Fibroblast of lung (primary cell): ENCODE data around the gene PROM2. TPM values are rescaled to one million over a fixed set of nuclear protein-coding genes. Genes with fewer than 3 reads are reported as not detected.

ENCODE experiments used
- DNase-seq, 2 donors: peaks; one replicate each; pipeline versions ENCODE4 v3.0.0 to v3.0.0-alpha.2; 2010; ENCODE audit warnings: low read depth in 2 of 2
- H2AFZ ChIP-seq: 2 replicates; pipeline ENCODE4 v1.5.1; 2012; ENCODE audit warnings: low read length, control low read depth, inconsistent platforms
- H3K27ac ChIP-seq: 2 replicates; pipeline ENCODE4 v1.5.1; 2011; ENCODE audit warnings: low read length, control low read depth; ENCODE audit not compliant: insufficient read depth
- H3K27me3 ChIP-seq: 2 replicates; pipeline ENCODE4 v1.5.1; 2011; ENCODE audit warnings: mild to moderate bottlenecking, low read length; ENCODE audit not compliant: control insufficient read depth, insufficient read depth
- H3K36me3 ChIP-seq: 2 replicates; pipeline ENCODE4 v1.5.1; 2011; ENCODE audit warnings: low read length; ENCODE audit not compliant: control insufficient read depth, insufficient read depth
- H3K4me1 ChIP-seq: 2 replicates; pipeline ENCODE4 v1.5.1; 2011; ENCODE audit warnings: low read length; ENCODE audit not compliant: control insufficient read depth, insufficient read depth; ENCODE audit errors: extremely low read depth
- H3K4me2 ChIP-seq: 2 replicates; pipeline ENCODE4 v1.5.1; 2011; ENCODE audit warnings: low read length, control low read depth; ENCODE audit not compliant: insufficient read depth; ENCODE audit errors: extremely low read depth
- H3K4me3 ChIP-seq, 4 experiments: fragments of 200-600 bp in 1 of 4; sonication (generic) in 1 of 4; replicated peaks in 1 of 4; 2 replicates each; pipeline ENCODE4 v1.5.1; 2011 to 2016; ENCODE audit warnings: low read length in 4 of 4, low read depth in 3 of 4, mild to moderate bottlenecking in 3 of 4, control low read depth in 2 of 4, inconsistent platforms in 1 of 4, mixed read lengths in 1 of 4; ENCODE audit not compliant: insufficient read depth in 1 of 4; ENCODE audit errors: control extremely low read depth in 1 of 4
- H3K79me2 ChIP-seq: 2 replicates; pipeline ENCODE4 v1.5.1; 2012; ENCODE audit warnings: mild to moderate bottlenecking, low read length, inconsistent platforms; ENCODE audit not compliant: control insufficient read depth, insufficient read depth
- H3K9ac ChIP-seq: 2 replicates; pipeline ENCODE4 v1.5.1; 2011; ENCODE audit warnings: mild to moderate bottlenecking, low read length, control low read depth; ENCODE audit not compliant: insufficient read depth
- H3K9me3 ChIP-seq: 2 replicates; pipeline ENCODE4 v1.5.1; 2012; ENCODE audit warnings: low read depth, low read length; ENCODE audit not compliant: control insufficient read depth, insufficient read depth
- H4K20me1 ChIP-seq: 2 replicates; pipeline ENCODE4 v1.5.1; 2011; ENCODE audit warnings: low read length; ENCODE audit not compliant: control insufficient read depth, insufficient read depth; ENCODE audit errors: extremely low read depth
- EZH2 ChIP-seq: IDR thresholded peaks from 2 replicates; pipeline ENCODE4 v1.5.1; 2012; ENCODE audit warnings: low read length, control low read depth, mild to moderate bottlenecking; ENCODE audit errors: missing control alignments
- polyA plus RNA-seq, 2 donors: library from polyadenylated mRNA; depleted of rRNA in 1 of 2; stranded (reverse) in 1 of 2; unstranded in 1 of 2; fragments of >200 nt; gene quantifications; 2 replicates each; pipeline ENCODE4 v1.2.1, GENCODE V29; 2011 to 2012; ENCODE audit warnings: missing spikeins in 1 of 2
- total RNA-seq: library from RNA; depleted of rRNA; stranded (reverse); fragments of >200 nt; gene quantifications from 2 replicates; pipeline ENCODE4 v1.2.1, GENCODE V29; 2014
- TF ChIP-seq, protein P1 (sequence below), 2 donors: IDR thresholded peaks in 1 of 2; conservative IDR thresholded peaks in 1 of 2; 1 replicate in 1 of 2; 2 replicates in 1 of 2; pipeline ENCODE4 v1.5.1; 2011 to 2012; ENCODE audit warnings: low read length in 2 of 2, control low read depth in 1 of 2, inconsistent platforms in 1 of 2, low read depth in 1 of 2, mild to moderate bottlenecking in 1 of 2

The PROM2 gene
- total and polyA plus RNA-seq, 2 donors (not counting 1 experiment from before 2014, with no cell fraction given) = 0.05 to 0.33 TPM

DNA sequence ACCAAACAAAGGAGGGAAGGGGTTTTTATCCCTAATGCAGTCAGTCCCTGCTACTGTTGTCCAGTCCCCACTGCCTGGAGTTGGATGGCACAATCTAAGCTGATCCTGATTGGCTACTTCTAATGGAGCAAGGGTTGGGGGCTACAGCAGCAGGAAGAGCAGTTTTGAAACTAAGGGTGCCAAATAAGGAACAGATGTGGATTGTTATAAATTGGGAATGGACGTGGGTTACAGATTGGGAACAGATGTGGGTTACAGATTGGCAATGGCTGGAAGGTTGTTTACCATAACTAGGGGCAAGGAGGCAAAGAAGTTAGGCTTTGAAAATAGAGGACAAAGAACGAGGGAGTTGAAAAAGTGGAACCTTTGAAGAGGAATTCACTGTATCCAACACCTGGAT lies 16.0 kb upstream of the PROM2 start:
- H3K9me3 ChIP-seq = no peaks in the 10 kb centered on the region
- H3K9ac ChIP-seq = no peak overlapping the region

GRCh38 chr2:95260028-95261023 lies 13.9 kb upstream of the PROM2 start:
- DNase-seq = peak in 1 of 2 donors; percentile 63

More for the DNA sequence above, 16.0 kb upstream of the PROM2 start:
- Histone ChIP-seq H3K36me3 (no peaks in the 10 kb centered on the region), H3K4me2 (no peak overlapping the region), H2AFZ (no peak overlapping the region), H3K27ac (no peak overlapping the region), H3K4me1 (no peaks in the 10 kb centered on the region), H3K4me3 (no peak overlapping the region), H3K27me3 (no peaks in the 10 kb centered on the region), H3K79me2 (no peaks in the 10 kb centered on the region), H4K20me1 (peaks cover 2% of the 10 kb centered on the region)
- TF ChIP-seq EZH2 = no peak
- TF ChIP-seq, protein P1, sequence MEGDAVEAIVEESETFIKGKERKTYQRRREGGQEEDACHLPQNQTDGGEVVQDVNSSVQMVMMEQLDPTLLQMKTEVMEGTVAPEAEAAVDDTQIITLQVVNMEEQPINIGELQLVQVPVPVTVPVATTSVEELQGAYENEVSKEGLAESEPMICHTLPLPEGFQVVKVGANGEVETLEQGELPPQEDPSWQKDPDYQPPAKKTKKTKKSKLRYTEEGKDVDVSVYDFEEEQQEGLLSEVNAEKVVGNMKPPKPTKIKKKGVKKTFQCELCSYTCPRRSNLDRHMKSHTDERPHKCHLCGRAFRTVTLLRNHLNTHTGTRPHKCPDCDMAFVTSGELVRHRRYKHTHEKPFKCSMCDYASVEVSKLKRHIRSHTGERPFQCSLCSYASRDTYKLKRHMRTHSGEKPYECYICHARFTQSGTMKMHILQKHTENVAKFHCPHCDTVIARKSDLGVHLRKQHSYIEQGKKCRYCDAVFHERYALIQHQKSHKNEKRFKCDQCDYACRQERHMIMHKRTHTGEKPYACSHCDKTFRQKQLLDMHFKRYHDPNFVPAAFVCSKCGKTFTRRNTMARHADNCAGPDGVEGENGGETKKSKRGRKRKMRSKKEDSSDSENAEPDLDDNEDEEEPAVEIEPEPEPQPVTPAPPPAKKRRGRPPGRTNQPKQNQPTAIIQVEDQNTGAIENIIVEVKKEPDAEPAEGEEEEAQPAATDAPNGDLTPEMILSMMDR (conservative IDR thresholded peaks at IDR 0.05 in 1 of 2, IDR thresholded peaks at IDR 0.05 in 1 of 2; ENCODE audit: low read depth in 1 of 2, low read length in 2 of 2) = no peak
- no peak for DNase-seq

DNA sequence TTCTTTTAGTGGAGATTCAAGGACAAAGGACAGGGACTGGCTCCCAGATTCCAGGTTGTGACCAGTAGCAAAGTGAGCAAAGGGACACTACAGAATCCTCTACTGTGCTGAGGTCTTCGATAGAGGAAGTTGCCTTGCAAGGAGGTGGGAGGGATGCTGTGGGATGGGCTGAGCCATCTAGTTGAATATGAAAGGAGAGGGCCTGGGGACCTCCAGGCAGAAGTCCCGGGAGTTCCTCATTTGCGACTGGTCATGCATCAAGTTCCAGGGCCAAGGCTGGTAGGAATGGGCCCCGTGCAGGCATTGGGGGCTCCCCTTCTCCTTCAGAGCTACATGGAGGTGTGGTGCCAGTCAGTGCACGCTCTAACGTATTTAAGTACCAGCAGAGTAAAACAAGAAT lies 12.6 kb upstream of the PROM2 start:
- no peak for DNase-seq

More at GRCh38 chr2:95260028-95261023, 13.9 kb upstream of the PROM2 start:
- Histone ChIP-seq H3K9me3 (no peaks in the 10 kb centered on the region), H3K4me3 (no peak overlapping the region), H3K36me3 (no peaks in the 10 kb centered on the region), H3K4me2 (no peak overlapping the region), H3K9ac (no peak overlapping the region), H3K79me2 (no peaks in the 10 kb centered on the region), H3K27me3 (no peaks in the 10 kb centered on the region), H3K4me1 (no peaks in the 10 kb centered on the region), H2AFZ (no peak overlapping the region), H4K20me1 (peaks cover 2% of the 10 kb centered on the region), H3K27ac (no peak overlapping the region)
- TF ChIP-seq EZH2 = no peak
- TF ChIP-seq, protein P1 (conservative IDR thresholded peaks at IDR 0.05 in 1 of 2, IDR thresholded peaks at IDR 0.05 in 1 of 2; ENCODE audit: low read depth in 1 of 2, low read length in 2 of 2) = no peak

More for the DNA sequence above, 12.6 kb upstream of the PROM2 start:
- H3K4me2 ChIP-seq = no peak overlapping the region
- no peak overlapping the region for H3K27ac ChIP-seq
- H3K36me3 ChIP-seq = no peaks in the 10 kb centered on the region
- no peaks in the 10 kb centered on the region for H3K27me3 ChIP-seq
- peaks cover 2% of the 10 kb centered on the region for H4K20me1 ChIP-seq
- H3K9me3 ChIP-seq = no peaks in the 10 kb centered on the region
- no peak overlapping the region for H3K9ac ChIP-seq
- H3K79me2 ChIP-seq = no peaks in the 10 kb centered on the region
- no peak overlapping the region for H3K4me3 ChIP-seq
- H3K4me1 ChIP-seq = no peaks in the 10 kb centered on the region
- H2AFZ ChIP-seq = no peak overlapping the region
- TF ChIP-seq, protein P1 (conservative IDR thresholded peaks at IDR 0.05 in 1 of 2, IDR thresholded peaks at IDR 0.05 in 1 of 2; ENCODE audit: low read depth in 1 of 2, low read length in 2 of 2) = no peak
- TF ChIP-seq EZH2 = no peak
